ENCODE measurements around the gene CHRM2.

Gene CHRM2

GRCh38 chr7:136966825-136967224 is 98.4 kb downstream of the CHRM2 start:
- no peak for DNase-seq

- DNase-seq = no peak
Measured at GRCh38 chr7:136969761-136970160, 101.3 kb downstream of the CHRM2 start.

DNA sequence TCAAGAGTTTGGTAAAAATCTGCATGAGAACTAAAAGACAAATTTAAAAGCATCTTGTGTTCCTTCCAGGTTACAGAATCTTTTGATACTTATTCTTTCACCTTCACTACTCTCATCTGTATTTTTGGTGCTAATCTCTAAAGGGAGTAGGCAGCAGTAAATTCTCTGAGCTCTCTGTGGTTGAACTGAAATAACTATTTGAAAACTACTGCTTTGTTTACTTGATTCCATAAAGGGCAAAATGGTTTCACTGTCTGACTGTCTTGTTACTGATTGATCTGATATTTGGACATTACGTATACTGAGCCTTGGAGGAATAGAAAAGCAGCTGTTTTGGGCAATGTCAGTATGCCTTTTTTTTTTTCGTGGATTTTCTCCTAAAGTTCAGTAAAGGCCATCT is 103.3 kb downstream of the CHRM2 start:
- DNase-seq = no peak

- no peak for DNase-seq
Measured at GRCh38 chr7:136976504-136977251, 108.2 kb downstream of the CHRM2 start.

- DNase-seq = no peak
Measured at GRCh38 chr7:136993377-136993776, 124.9 kb downstream of the CHRM2 start.

DNA sequence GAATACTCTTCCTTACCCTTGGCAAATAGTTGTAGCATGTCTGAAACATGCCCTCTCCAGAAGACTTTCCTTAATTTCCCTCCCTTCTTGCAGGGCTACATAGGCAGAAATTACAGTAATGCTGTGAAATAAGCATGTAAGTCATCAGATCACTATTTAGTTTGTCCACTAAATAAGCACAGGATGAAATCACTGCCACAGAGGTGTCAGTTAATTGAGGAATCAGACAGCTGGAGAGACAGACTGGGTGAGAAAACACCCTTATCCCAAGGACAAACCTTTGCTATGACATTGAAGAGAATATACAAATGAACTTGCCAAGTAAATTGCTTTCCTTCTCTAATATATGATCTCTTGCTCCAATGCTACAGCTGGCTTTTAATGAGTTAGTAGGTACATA is 129.3 kb downstream of the CHRM2 start:
- DNase-seq = no peak

- no peak for DNase-seq
Measured at GRCh38 chr7:136998495-136998894, 130.0 kb downstream of the CHRM2 start.

- no peak for DNase-seq
Measured at GRCh38 chr7:137000621-137001020, 132.2 kb downstream of the CHRM2 start.

- DNase-seq = no peak
Measured at GRCh38 chr7:137001041-137001440, 132.6 kb downstream of the CHRM2 start.

GRCh38 chr7:137001478-137001877 is 133.0 kb downstream of the CHRM2 start:
- no peak for DNase-seq

- no peak for DNase-seq
Measured at GRCh38 chr7:137003086-137003485, 134.6 kb downstream of the CHRM2 start.

GRCh38 chr7:137003566-137003965 is 135.1 kb downstream of the CHRM2 start:
- DNase-seq = no peak

DNA sequence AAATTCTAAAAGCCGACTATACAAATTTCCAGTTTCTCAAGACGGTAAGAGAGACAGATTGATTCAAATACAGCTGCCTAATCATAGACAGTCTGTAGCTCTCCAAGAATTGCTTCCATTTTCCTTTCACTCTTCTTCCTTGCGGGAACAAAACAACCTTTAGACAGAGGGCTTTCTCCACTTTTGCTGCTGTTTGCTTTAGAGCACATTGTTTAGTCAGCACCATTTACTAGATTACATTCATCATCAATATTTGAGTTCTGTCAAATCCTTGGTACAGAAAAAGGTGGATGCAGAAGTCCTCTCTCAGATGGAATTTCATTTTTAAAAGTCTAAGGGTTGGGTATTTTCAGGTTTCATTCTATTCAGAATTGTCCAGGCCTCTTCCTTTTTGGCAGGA is 137.4 kb downstream of the CHRM2 start:
- no peak for DNase-seq

GRCh38 chr7:137006293-137006692 is 137.8 kb downstream of the CHRM2 start:
- no peak for DNase-seq

DNA sequence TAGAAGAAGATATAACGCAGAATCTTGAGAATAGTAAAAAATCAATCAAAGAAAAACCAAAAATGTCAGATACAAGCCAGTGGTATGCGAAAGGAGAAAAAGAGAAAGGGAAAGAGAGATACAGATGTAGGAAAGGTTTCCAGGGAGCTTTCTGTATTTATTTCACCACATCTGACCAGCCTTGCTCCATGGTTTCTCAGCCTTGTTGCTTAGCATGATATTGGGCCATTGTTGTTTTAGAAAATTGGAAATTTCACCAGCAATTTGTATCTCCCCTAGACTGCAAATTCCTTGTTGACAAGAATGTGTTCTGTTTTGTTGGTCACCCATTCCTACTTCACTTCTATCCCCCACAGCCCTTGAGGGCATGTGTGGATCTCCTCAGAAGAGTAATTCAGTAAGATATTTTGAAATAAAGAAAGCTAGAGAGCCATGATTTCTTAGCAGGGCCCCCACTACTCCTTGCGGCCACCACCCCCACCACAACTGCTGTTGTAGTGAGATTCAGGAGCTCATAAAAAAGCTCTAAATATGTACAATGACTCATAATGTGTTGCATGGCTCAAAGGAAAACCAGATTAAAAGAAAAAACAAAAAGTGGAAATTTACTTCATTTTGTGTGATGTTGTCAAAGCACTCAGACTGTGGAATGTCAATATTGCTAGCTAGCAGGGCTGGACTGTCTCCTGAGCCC is 138.7 kb downstream of the CHRM2 start:
- DNase-seq = no peak

DNA sequence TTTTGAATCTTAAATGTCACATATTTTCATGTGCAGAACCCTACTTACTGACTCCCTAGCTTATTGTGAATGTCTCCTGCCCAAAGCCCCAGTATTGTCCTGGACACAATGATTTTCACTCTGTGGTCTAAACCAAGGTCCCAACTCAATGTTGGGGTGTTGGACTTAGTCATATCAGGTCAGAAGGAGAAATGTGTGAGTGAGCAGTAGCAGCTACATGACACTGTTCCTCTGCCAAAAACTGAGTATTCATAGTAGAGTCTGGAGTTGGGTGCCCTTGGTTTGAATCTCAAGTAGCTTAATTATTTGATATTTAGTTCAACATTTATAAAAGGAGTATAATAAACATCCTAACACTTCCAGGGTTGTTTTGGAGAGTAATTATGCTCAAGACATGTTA is 141.0 kb downstream of the CHRM2 start:
- DNase-seq = no peak

GRCh38 chr7:137015015-137015414 is 146.6 kb downstream of the CHRM2 start:
- no peak for DNase-seq

DNA sequence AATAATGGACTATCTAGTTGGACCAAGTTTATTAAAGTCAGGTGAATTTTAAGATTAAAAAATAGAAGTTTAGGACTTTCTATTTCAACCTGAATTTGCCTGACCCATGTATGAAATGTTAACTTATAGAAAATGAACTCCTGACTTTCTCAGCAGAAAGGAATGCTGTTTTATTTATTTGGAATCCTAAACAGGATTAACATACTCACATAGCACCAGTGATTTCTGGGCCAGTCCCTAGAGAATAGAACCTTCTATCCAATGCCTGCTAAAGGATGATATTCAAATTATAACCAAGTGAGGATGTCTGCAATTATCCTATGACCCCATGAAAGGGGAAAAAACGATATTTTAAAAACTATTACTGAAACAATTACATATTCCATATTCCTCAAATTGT is 148.8 kb downstream of the CHRM2 start:
- no peak for DNase-seq

- no peak for DNase-seq
Measured at GRCh38 chr7:137018468-137018867, 150.0 kb downstream of the CHRM2 start.

GRCh38 chr7:137020351-137020750 is 151.9 kb downstream of the CHRM2 start:
- no peak for DNase-seq

DNA sequence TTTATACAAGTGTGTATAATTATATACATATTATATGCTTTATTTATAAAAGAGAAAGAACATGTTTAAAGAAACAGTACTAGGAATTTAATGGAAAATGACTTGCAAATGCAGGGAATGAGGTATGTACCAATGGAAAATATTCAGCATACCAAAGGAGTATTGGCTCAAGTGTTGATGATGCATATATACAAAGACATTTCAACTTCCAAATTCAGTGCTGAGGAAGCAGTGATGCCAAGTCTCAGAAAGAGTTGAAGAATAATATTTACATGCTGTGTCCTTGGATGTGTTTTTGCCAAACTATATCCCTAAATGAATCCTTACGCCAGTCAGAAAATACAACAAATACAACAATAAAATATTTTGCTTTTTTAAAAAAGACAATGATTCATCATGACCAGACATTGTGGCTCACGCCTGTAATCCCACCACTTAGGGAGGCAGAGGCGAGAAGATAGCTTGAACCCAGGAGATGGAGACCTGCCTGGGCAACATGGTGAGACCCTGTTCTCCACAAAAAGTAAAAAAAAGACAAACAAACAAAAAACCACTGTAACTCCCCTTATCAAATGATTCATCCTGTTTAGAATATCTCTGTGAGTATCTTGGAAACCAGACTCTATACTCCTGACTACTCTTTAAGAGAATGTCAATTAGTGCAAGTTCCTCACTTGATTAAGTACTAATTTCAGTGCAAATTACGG is 157.2 kb downstream of the CHRM2 start:
- no peak for DNase-seq

GRCh38 chr7:137026176-137026500 is 157.7 kb downstream of the CHRM2 start:
- no peak for DNase-seq

DNA sequence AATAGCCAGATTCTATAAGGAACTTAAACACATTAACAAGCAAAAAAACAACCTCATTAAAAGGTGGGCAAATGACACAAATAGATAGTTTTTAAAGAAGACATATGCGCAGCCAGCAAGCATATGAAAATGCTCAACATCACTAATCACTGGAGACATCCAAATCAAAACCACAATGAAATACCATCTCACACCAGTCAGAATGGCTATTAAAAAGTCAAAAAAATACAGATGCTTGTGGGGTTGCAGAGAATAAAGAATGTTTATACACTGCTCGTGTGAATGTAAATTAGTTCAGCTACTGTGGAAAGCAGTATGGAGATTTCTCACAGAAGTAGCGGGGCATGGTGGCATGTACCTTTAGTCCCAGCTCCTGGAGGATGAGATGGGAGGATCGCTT is 164.0 kb downstream of the CHRM2 start:
- DNase-seq = no peak

DNA sequence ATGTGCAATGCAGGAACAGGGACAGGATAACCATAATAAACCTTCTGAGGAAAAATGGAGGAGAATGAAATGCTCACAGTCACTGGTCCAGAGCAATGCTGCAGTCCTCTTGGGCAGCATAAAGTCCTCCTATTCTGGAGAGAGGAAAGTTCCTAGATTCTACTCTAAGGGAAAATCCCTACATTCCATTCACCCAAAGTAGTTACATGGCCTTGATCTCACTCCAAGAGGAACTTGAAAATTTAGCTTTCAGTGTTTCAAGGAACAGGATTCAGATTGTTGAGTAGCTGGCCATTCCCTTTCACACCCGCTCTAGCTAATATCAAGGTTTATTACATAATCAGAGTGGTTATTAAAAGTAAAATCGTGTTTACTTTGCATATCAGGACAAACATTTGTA is 168.3 kb downstream of the CHRM2 start:
- DNase-seq = no peak
